Mesothelial cell of epicardium (in vitro differentiated cells): Measurements from ENCODE around the gene C12orf57. TPM values are rescaled to one million over a fixed set of nuclear protein-coding genes. Genes with fewer than 3 reads are reported as not detected.

ENCODE experiments used
- DNase-seq, 2 experiments: peaks; one replicate each; pipeline ENCODE4 v3.0.0; 2021; ENCODE audit warnings: low spot score in 2 of 2; ENCODE audit not compliant: unreplicated experiment in 2 of 2
- H3K27ac Mint-ChIP-seq: 2 replicates; pipeline ENCODE4 v1.8.0; 2021; ENCODE audit warnings: mixed read lengths
- H3K27me3 Mint-ChIP-seq: 2 replicates; pipeline ENCODE4 v1.8.0; 2021; ENCODE audit warnings: low read depth, mixed read lengths
- H3K36me3 Mint-ChIP-seq: 2 replicates; pipeline ENCODE4 v1.8.0; 2021; ENCODE audit warnings: mixed read lengths
- H3K4me1 Mint-ChIP-seq: 2 replicates; pipeline ENCODE4 v1.8.0; 2021; ENCODE audit warnings: mixed read lengths
- H3K4me3 Mint-ChIP-seq: 2 replicates; pipeline ENCODE4 v1.8.0; 2021; ENCODE audit warnings: mild to moderate bottlenecking, moderate library complexity, mixed read lengths
- H3K9me3 Mint-ChIP-seq: 2 replicates; pipeline ENCODE4 v1.8.0; 2021; ENCODE audit warnings: mixed read lengths
- CTCF ChIP-seq: fragments of 200-600 bp; sonication (generic); IDR thresholded peaks from one replicate; pipeline ENCODE4 v1.5.0; 2021; ENCODE audit warnings: antibody characterized with exemption; ENCODE audit not compliant: unreplicated experiment
- total RNA-seq: library from RNA; stranded (reverse); gene quantifications from 3 replicates; pipeline ENCODE4 v1.2.1, GENCODE V29; 2021

Gene C12orf57
- total RNA-seq, 1 donor from 2014 or later: 203 TPM

GRCh38 chr12:6968426-6968825 is 24.6 kb downstream of the C12orf57 start:
- no peak for TF ChIP-seq CTCF
- H3K9me3 Mint-ChIP-seq: no peaks in the 10 kb centered on the region
- peaks cover 4% of the 10 kb centered on the region for H3K36me3 Mint-ChIP-seq
- peaks cover 44% of the 10 kb centered on the region for H3K4me1 Mint-ChIP-seq
- DNase-seq: no peak
- H3K27me3 Mint-ChIP-seq: no peaks in the 10 kb centered on the region
- H3K4me3 Mint-ChIP-seq: peak overlapping the region; percentile 100
- H3K27ac Mint-ChIP-seq: peak overlapping the region; percentile 100

- Mint-ChIP-seq H3K4me1 (peaks cover 33% of the 10 kb centered on the region), H3K27ac (peak overlapping the region; percentile 100), H3K36me3 (peaks cover 4% of the 10 kb centered on the region), H3K4me3 (peak overlapping the region; percentile 100), H3K9me3 (no peaks in the 10 kb centered on the region), H3K27me3 (no peaks in the 10 kb centered on the region)
- DNase-seq: peak in 1 of 2 experiments; percentile 53
- TF ChIP-seq CTCF: no peak
Observed at GRCh38 chr12:6970096-6970527, 26.3 kb downstream of the C12orf57 start.

- Mint-ChIP-seq H3K27me3 (no peaks in the 10 kb centered on the region), H3K9me3 (no peaks in the 10 kb centered on the region), H3K4me1 (peaks cover 17% of the 10 kb centered on the region), H3K27ac (no peak overlapping the region), H3K36me3 (peaks cover 19% of the 10 kb centered on the region), H3K4me3 (no peak overlapping the region)
- no peak for TF ChIP-seq CTCF
- no peak for DNase-seq
Observed at GRCh38 chr12:6974180-6974579, 30.4 kb downstream of the C12orf57 start.

GRCh38 chr12:6975297-6976032 is 31.6 kb downstream of the C12orf57 start:
- no peak for DNase-seq
- H3K4me3 Mint-ChIP-seq: no peak overlapping the region
- TF ChIP-seq CTCF: no peak
- peaks cover 12% of the 10 kb centered on the region for H3K4me1 Mint-ChIP-seq
- H3K27me3 Mint-ChIP-seq: no peaks in the 10 kb centered on the region
- H3K9me3 Mint-ChIP-seq: no peaks in the 10 kb centered on the region
- peaks cover 21% of the 10 kb centered on the region for H3K36me3 Mint-ChIP-seq
- H3K27ac Mint-ChIP-seq: no peak overlapping the region

GRCh38 chr12:6977653-6978052 is 33.8 kb downstream of the C12orf57 start:
- no peaks in the 10 kb centered on the region for H3K9me3 Mint-ChIP-seq
- H3K4me1 Mint-ChIP-seq: no peaks in the 10 kb centered on the region
- H3K36me3 Mint-ChIP-seq: peaks cover 24% of the 10 kb centered on the region
- DNase-seq: no peak
- no peak overlapping the region for H3K4me3 Mint-ChIP-seq
- no peaks in the 10 kb centered on the region for H3K27me3 Mint-ChIP-seq
- no peak overlapping the region for H3K27ac Mint-ChIP-seq
- no peak for TF ChIP-seq CTCF
